Activated naive CD4-positive, alpha-beta T cell treated with anti-CD3 and anti-CD28 coated beads, Interleukin-2, amount 50 U/mL, for 72 hours (primary cell): ENCODE results near the gene SIRT7. TPM values are rescaled to one million over a fixed set of nuclear protein-coding genes. Genes with fewer than 3 reads are reported as not detected.

Source experiments
- ATAC-seq, 2 donors: fragments of 150-1000 bp; cut with Tn5 transposase; 2 replicates each; pipeline ENCODE4 v1.10.0; 2021; ENCODE audit warnings: mild to moderate bottlenecking in 2 of 2, moderate library complexity in 2 of 2
- DNase-seq, 2 donors: peaks; one replicate each; pipeline ENCODE4 v3.0.0; 2021 to 2022; ENCODE audit warnings: low spot score in 2 of 2
- H3K27ac Mint-ChIP-seq, 2 donors: one replicate each; pipeline ENCODE4 v1.8.0; 2022; ENCODE audit warnings: mild to moderate bottlenecking in 2 of 2, mixed read lengths in 2 of 2
- H3K36me3 Mint-ChIP-seq, 2 donors: one replicate each; pipeline ENCODE4 v1.8.0; 2022; ENCODE audit warnings: mixed read lengths in 2 of 2
- H3K9me3 Mint-ChIP-seq, 2 donors: one replicate each; pipeline ENCODE4 v1.8.0; 2022; ENCODE audit warnings: mixed read lengths in 2 of 2
- total RNA-seq, 2 donors: library from RNA; stranded (reverse); gene quantifications; one replicate each; pipeline ENCODE4 v1.2.3, GENCODE V29; 2022

SIRT7 gene
- total RNA-seq, 2 donors from 2014 or later, result 35.7 to 43.7 TPM

GRCh38 chr17:81890447-81891302 lies 27.3 kb downstream of the SIRT7 start:
- no peak for DNase-seq
- Mint-ChIP-seq H3K9me3 (no peaks in the 10 kb centered on the region), H3K27ac (peak overlapping the region; percentile 95), H3K36me3 (peaks cover 44 to 46% of the 10 kb centered on the region in 2 donors)
- ATAC-seq, result no peak

GRCh38 chr17:81889602-81890001 lies 28.4 kb downstream of the SIRT7 start:
- DNase-seq, result no peak
- peaks cover 49 to 50% of the 10 kb centered on the region in 2 donors for H3K36me3 Mint-ChIP-seq

GRCh38 chr17:81888988-81889595 lies 28.9 kb downstream of the SIRT7 start:
- Mint-ChIP-seq H3K36me3 (peaks cover 49 to 50% of the 10 kb centered on the region in 2 donors), H3K27ac (peak overlapping the region; percentile 44 to 57), H3K9me3 (no peaks in the 10 kb centered on the region)
- no peak for ATAC-seq
- DNase-seq, result no peak

More at GRCh38 chr17:81889602-81890001, 28.4 kb downstream of the SIRT7 start:
- H3K9me3 Mint-ChIP-seq, result no peaks in the 10 kb centered on the region
- peak overlapping the region; percentile 95 for H3K27ac Mint-ChIP-seq
- no peak for ATAC-seq

- DNase-seq, result no peak
- H3K9me3 Mint-ChIP-seq, result no peaks in the 10 kb centered on the region
- H3K27ac Mint-ChIP-seq, result peak overlapping the region; percentile 44 to 57
- H3K36me3 Mint-ChIP-seq, result peaks cover 49 to 50% of the 10 kb centered on the region in 2 donors
- no peak for ATAC-seq
These were observed 29.6 kb downstream of the SIRT7 start for GRCh38 chr17:81888105-81888987.

- DNase-seq (no peak), ATAC-seq (peak in 1 of 2 donors; percentile 80)
- Mint-ChIP-seq H3K36me3 (peaks cover 43 to 44% of the 10 kb centered on the region in 2 donors), H3K9me3 (no peaks in the 10 kb centered on the region), H3K27ac (peak overlapping the region; percentile 11 to 92)
These were observed 32.0 kb downstream of the SIRT7 start for GRCh38 chr17:81885869-81886548.

GRCh38 chr17:81885454-81885853 lies 32.5 kb downstream of the SIRT7 start:
- DNase-seq (no peak), ATAC-seq (no peak)
- H3K9me3 Mint-ChIP-seq, result no peaks in the 10 kb centered on the region
- peak overlapping the region; percentile 11 to 92 for H3K27ac Mint-ChIP-seq
- H3K36me3 Mint-ChIP-seq, result peaks cover 39 to 40% of the 10 kb centered on the region in 2 donors

- ATAC-seq (no peak), DNase-seq (no peak)
- Mint-ChIP-seq H3K27ac (peak overlapping the region; percentile 11 to 65), H3K9me3 (no peaks in the 10 kb centered on the region), H3K36me3 (peaks cover 34 to 35% of the 10 kb centered on the region in 2 donors)
These were observed 33.0 kb downstream of the SIRT7 start for GRCh38 chr17:81884968-81885367.

GRCh38 chr17:81884520-81884919 lies 33.5 kb downstream of the SIRT7 start:
- H3K36me3 Mint-ChIP-seq, result peaks cover 32 to 35% of the 10 kb centered on the region in 2 donors
- ATAC-seq, result peak; percentile 8 to 29
- H3K27ac Mint-ChIP-seq, result peak overlapping the region in 1 of 2 donors; percentile 65
- no peaks in the 10 kb centered on the region for H3K9me3 Mint-ChIP-seq
- no peak for DNase-seq

- H3K36me3 Mint-ChIP-seq, result peaks cover 5 to 8% of the 10 kb centered on the region in 2 donors
- ATAC-seq, result no peak
These were observed 38.9 kb downstream of the SIRT7 start for GRCh38 chr17:81879121-81879520.

GRCh38 chr17:81878294-81878693 lies 39.7 kb downstream of the SIRT7 start:
- peaks cover 5 to 8% of the 10 kb centered on the region in 2 donors for H3K36me3 Mint-ChIP-seq
- no peak overlapping the region for H3K27ac Mint-ChIP-seq
- H3K9me3 Mint-ChIP-seq, result no peaks in the 10 kb centered on the region
- DNase-seq, result no peak
- ATAC-seq, result no peak

More at GRCh38 chr17:81879121-81879520, 38.9 kb downstream of the SIRT7 start:
- Mint-ChIP-seq H3K27ac (no peak overlapping the region), H3K9me3 (no peaks in the 10 kb centered on the region)
- DNase-seq, result no peak

GRCh38 chr17:81877569-81877968 lies 40.4 kb downstream of the SIRT7 start:
- DNase-seq (no peak), ATAC-seq (no peak)
- H3K36me3 Mint-ChIP-seq, result peaks cover 8 to 9% of the 10 kb centered on the region in 2 donors
- H3K27ac Mint-ChIP-seq, result no peak overlapping the region
- H3K9me3 Mint-ChIP-seq, result no peaks in the 10 kb centered on the region

- H3K36me3 Mint-ChIP-seq, result peaks cover 16 to 22% of the 10 kb centered on the region in 2 donors
- DNase-seq, result peak; percentile 97
- no peaks in the 10 kb centered on the region for H3K9me3 Mint-ChIP-seq
- peak in 1 of 2 donors; percentile 49 for ATAC-seq
- peak overlapping the region; percentile 96 to 97 for H3K27ac Mint-ChIP-seq
These were observed 46.4 kb downstream of the SIRT7 start for GRCh38 chr17:81871387-81872230.

GRCh38 chr17:81870981-81871386 lies 47.0 kb downstream of the SIRT7 start, which contains the start of gene ARHGDIA:
TSS of gene ARHGDIA (minus strand) at chr17:81871337. CDS start at chr17:81869930, 1,407 bp downstream.
- DNase-seq, result no peak
- peak within 1 kb of the TSS; percentile 97 for H3K27ac Mint-ChIP-seq
- peak; percentile 71 to 73 for ATAC-seq
- H3K9me3 Mint-ChIP-seq, result no peaks in the 10 kb centered on the region
- H3K36me3 Mint-ChIP-seq, result peaks cover 16 to 22% of the 10 kb centered on the region in 2 donors

GRCh38 chr17:81870131-81870980 lies 47.6 kb downstream of the SIRT7 start:
- H3K9me3 Mint-ChIP-seq, result no peaks in the 10 kb centered on the region
- peak; percentile 31 to 40 for ATAC-seq

More at GRCh38 chr17:81870131-81870980, 47.6 kb downstream of the SIRT7 start:
- peak overlapping the region; percentile 97 for H3K27ac Mint-ChIP-seq
- DNase-seq, result peak in 1 of 2 donors; percentile 53
- peaks cover 16 to 22% of the 10 kb centered on the region in 2 donors for H3K36me3 Mint-ChIP-seq
